Endometrial microvascular endothelial cells (primary cell): ENCODE measurements around the gene TCHP. TPM values are rescaled to one million over a fixed set of nuclear protein-coding genes. Genes with fewer than 3 reads are reported as not detected.
"Not testable (repeated sequence)": the region's sequence is repeated elsewhere in the genome, so short reads cannot be mapped to it uniquely, and the experiment has no call there.

ENCODE experiments used
- in situ Hi-C: cut with HindIII; loops from 2 replicates; pipeline ENCODE4 v1.10.0; 2017; ENCODE audit warnings: low sequenced_read_pairs, low pct_unique_long_range_greater_than_20kb; ENCODE audit errors: inconsistent ontology term
- total RNA-seq: library from RNA; depleted of rRNA; stranded (reverse); fragments of >200 nt; gene quantifications from one replicate; pipeline ENCODE4 v1.2.3, GENCODE V29; 2015; ENCODE audit errors: inconsistent ontology term

The TCHP gene
- 35.3 TPM for total RNA-seq

- in situ Hi-C loops: no loop called here
These were observed at the start of gene TCHP for GRCh38 chr12:109899783-109900751. TCHP (plus strand) TSS chr12:109900274; CDS start chr12:109903027, 2,753 bp downstream.

- in situ Hi-C loops: not testable (repeated sequence)
These were observed 49.6 kb upstream of the TCHP start for GRCh38 chr12:109850518-109850917.

- in situ Hi-C loops: no loop called here
These were observed 44.7 kb upstream of the TCHP start for GRCh38 chr12:109855377-109855776.

- in situ Hi-C loops: no loop called here
These were observed 42.4 kb upstream of the TCHP start for GRCh38 chr12:109857715-109858114.

GRCh38 chr12:109858764-109859163, 41.3 kb upstream of the TCHP start:
- in situ Hi-C loops: no loop called here

GRCh38 chr12:109860977-109861376, 39.1 kb upstream of the TCHP start:
- in situ Hi-C loops: no loop called here

- in situ Hi-C loops: no loop called here
These were observed 38.3 kb upstream of the TCHP start for GRCh38 chr12:109861689-109862314.

- in situ Hi-C loops: not testable (repeated sequence)
These were observed 37.6 kb upstream of the TCHP start for GRCh38 chr12:109862491-109862890.

- in situ Hi-C loops: no loop called here
These were observed 36.0 kb upstream of the TCHP start for GRCh38 chr12:109863847-109864712.

GRCh38 chr12:109864916-109865315, 35.2 kb upstream of the TCHP start:
- in situ Hi-C loops: no loop called here

- in situ Hi-C loops: no loop called here
These were observed 31.7 kb upstream of the TCHP start for GRCh38 chr12:109868182-109869051.

- in situ Hi-C loops: no loop called here
These were observed 29.4 kb upstream of the TCHP start for GRCh38 chr12:109870648-109871047.

- in situ Hi-C loops: no loop called here
These were observed 28.3 kb upstream of the TCHP start for GRCh38 chr12:109871668-109872314.

- in situ Hi-C loops: no loop called here
These were observed 26.4 kb upstream of the TCHP start for GRCh38 chr12:109873653-109874052.

GRCh38 chr12:109875572-109876131, 24.4 kb upstream of the TCHP start:
- in situ Hi-C loops: no loop called here

GRCh38 chr12:109876406-109876805, 23.7 kb upstream of the TCHP start:
- in situ Hi-C loops: no loop called here

GRCh38 chr12:109877504-109878246, 22.4 kb upstream of the TCHP start:
- in situ Hi-C loops: no loop called here
